SK-N-SH (cell line): ENCODE data around the gene PFKL.

ENCODE experiments used
- CHD2 ChIP-seq: fragments of 150-350 bp; IDR thresholded peaks from 2 replicates; pipeline ENCODE4 v1.6.1; 2018; ENCODE audit warnings: low read length; ENCODE audit not compliant: partially characterized antibody
- ELF1 ChIP-seq: IDR thresholded peaks from 2 replicates; pipeline ENCODE4 v1.4.0; 2012
- EZH2phosphoT487 ChIP-seq: fragments of 200-600 bp; sonication (generic); IDR thresholded peaks from 2 replicates; pipeline ENCODE4 v1.6.1; 2017; ENCODE audit warnings: low read depth, mixed run types, mild to moderate bottlenecking, antibody characterized with exemption, moderate library complexity, borderline replicate concordance
- FOXJ3 ChIP-seq: sonication (generic); formaldehyde crosslinking; IDR thresholded peaks from 2 replicates; pipeline ENCODE4 v1.5.1; 2020; ENCODE audit warnings: mild to moderate bottlenecking, missing genetic modification reagents
- GABPA ChIP-seq: IDR thresholded peaks from 2 replicates; pipeline ENCODE4 v1.4.0; 2012; ENCODE audit warnings: low read depth, mild to moderate bottlenecking
- JUND ChIP-seq: IDR thresholded peaks from 2 replicates; pipeline ENCODE4 v1.4.0; 2012
- NFIC ChIP-seq: IDR thresholded peaks from 2 replicates; pipeline ENCODE4 v1.4.0; 2012; ENCODE audit warnings: borderline replicate concordance
- NRF1 ChIP-seq: IDR thresholded peaks from 2 replicates; pipeline ENCODE4 v1.6.1; 2012; ENCODE audit warnings: low read depth, mild to moderate bottlenecking, low read length
- POLR2AphosphoS5 ChIP-seq: IDR thresholded peaks from 2 replicates; pipeline ENCODE4 v1.6.1; 2012; ENCODE audit warnings: low read depth, low read length
- TAF1 ChIP-seq: IDR thresholded peaks from 2 replicates; pipeline ENCODE4 v1.6.1; 2012; ENCODE audit warnings: low read depth, mild to moderate bottlenecking, low read length, moderate library complexity, borderline replicate concordance
- TEAD4 ChIP-seq: IDR thresholded peaks from 2 replicates; pipeline ENCODE4 v1.4.0; 2012; ENCODE audit warnings: mild to moderate bottlenecking, borderline replicate concordance; ENCODE audit not compliant: insufficient read depth
- YY1 ChIP-seq: IDR thresholded peaks from 2 replicates; pipeline ENCODE4 v1.4.0; 2012; ENCODE audit warnings: low read depth, mild to moderate bottlenecking
- TF ChIP-seq, protein P1 (sequence below): fragments of 200-600 bp; sonication (generic); IDR thresholded peaks from 2 replicates; pipeline ENCODE4 v1.6.1; 2017; ENCODE audit warnings: antibody characterized with exemption, mild to moderate bottlenecking, moderate library complexity
- TF ChIP-seq, protein P2 (sequence below): IDR thresholded peaks from 2 replicates; pipeline ENCODE4 v1.6.1; 2012; ENCODE audit warnings: mild to moderate bottlenecking, low read depth, low read length, moderate library complexity

DNA sequence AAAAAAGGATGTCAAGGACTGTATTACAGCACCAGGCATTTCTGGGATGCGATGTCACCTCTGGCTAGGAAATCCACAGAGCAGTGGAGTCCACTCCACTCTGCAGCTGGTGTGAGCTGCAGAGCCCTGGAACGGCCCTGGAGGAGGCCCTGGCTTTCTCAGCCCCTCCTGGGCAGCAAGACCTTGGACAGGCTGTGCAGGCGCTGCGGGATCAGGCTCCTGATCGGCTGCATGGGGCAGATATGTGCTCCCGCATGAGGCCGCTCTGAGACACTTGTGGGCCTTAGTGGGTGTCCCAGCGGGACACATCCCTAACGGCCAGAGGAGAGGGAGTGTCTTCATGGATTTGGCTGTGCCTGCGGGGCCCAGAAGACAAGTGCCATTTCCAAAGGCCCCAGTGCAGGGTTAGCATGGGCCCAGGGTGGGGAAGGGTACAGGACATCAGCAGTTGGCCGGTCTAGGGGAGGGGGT lies 44.3 kb upstream of the PFKL start:
- TF ChIP-seq, protein P1, sequence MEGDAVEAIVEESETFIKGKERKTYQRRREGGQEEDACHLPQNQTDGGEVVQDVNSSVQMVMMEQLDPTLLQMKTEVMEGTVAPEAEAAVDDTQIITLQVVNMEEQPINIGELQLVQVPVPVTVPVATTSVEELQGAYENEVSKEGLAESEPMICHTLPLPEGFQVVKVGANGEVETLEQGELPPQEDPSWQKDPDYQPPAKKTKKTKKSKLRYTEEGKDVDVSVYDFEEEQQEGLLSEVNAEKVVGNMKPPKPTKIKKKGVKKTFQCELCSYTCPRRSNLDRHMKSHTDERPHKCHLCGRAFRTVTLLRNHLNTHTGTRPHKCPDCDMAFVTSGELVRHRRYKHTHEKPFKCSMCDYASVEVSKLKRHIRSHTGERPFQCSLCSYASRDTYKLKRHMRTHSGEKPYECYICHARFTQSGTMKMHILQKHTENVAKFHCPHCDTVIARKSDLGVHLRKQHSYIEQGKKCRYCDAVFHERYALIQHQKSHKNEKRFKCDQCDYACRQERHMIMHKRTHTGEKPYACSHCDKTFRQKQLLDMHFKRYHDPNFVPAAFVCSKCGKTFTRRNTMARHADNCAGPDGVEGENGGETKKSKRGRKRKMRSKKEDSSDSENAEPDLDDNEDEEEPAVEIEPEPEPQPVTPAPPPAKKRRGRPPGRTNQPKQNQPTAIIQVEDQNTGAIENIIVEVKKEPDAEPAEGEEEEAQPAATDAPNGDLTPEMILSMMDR, result no peak
- TF ChIP-seq YY1 (no peak), TAF1 (no peak), GABPA (no peak), POLR2AphosphoS5 (no peak), CHD2 (no peak), ELF1 (no peak), NFIC (no peak), JUND (no peak), EZH2phosphoT487 (no peak), TEAD4 (no peak), NRF1 (no peak), FOXJ3 (no peak)
- TF ChIP-seq, protein P2, sequence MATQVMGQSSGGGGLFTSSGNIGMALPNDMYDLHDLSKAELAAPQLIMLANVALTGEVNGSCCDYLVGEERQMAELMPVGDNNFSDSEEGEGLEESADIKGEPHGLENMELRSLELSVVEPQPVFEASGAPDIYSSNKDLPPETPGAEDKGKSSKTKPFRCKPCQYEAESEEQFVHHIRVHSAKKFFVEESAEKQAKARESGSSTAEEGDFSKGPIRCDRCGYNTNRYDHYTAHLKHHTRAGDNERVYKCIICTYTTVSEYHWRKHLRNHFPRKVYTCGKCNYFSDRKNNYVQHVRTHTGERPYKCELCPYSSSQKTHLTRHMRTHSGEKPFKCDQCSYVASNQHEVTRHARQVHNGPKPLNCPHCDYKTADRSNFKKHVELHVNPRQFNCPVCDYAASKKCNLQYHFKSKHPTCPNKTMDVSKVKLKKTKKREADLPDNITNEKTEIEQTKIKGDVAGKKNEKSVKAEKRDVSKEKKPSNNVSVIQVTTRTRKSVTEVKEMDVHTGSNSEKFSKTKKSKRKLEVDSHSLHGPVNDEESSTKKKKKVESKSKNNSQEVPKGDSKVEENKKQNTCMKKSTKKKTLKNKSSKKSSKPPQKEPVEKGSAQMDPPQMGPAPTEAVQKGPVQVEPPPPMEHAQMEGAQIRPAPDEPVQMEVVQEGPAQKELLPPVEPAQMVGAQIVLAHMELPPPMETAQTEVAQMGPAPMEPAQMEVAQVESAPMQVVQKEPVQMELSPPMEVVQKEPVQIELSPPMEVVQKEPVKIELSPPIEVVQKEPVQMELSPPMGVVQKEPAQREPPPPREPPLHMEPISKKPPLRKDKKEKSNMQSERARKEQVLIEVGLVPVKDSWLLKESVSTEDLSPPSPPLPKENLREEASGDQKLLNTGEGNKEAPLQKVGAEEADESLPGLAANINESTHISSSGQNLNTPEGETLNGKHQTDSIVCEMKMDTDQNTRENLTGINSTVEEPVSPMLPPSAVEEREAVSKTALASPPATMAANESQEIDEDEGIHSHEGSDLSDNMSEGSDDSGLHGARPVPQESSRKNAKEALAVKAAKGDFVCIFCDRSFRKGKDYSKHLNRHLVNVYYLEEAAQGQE, result no peak
